RWPE1 (cell line): ENCODE data around the gene GRIN2B.

Experiments used
- CTCF ChIA-PET: fragments of 350-600 bp; sonication (Branson Sonifier 250); formaldehyde crosslinking; extraction: SDS; loops from one replicate; lab custom pipeline; 2021; lab: Yijun Ruan, JAX
- POLR2A ChIA-PET: fragments of 400-600 bp; formaldehyde crosslinking; extraction: SDS; loops from one replicate; lab custom pipeline; 2020; ENCODE audit warnings: antibody characterized with exemption; ENCODE audit not compliant: low non-redundant PET; lab: Yijun Ruan, JAX
- DNase-seq: peaks from one replicate; pipeline ENCODE4 v3.0.0; 2012; ENCODE audit warnings: low spot score
- H3K27ac ChIP-seq: fragments of 450-650 bp; 2 replicates; pipeline ENCODE4 v1.5.1; 2017
- TF ChIP-seq, protein P1 (sequence below): fragments of 450-650 bp; conservative IDR thresholded peaks from 2 replicates; pipeline ENCODE4 v1.5.1; 2017; ENCODE audit warnings: low read depth, mild to moderate bottlenecking

The GRIN2B gene

DNA sequence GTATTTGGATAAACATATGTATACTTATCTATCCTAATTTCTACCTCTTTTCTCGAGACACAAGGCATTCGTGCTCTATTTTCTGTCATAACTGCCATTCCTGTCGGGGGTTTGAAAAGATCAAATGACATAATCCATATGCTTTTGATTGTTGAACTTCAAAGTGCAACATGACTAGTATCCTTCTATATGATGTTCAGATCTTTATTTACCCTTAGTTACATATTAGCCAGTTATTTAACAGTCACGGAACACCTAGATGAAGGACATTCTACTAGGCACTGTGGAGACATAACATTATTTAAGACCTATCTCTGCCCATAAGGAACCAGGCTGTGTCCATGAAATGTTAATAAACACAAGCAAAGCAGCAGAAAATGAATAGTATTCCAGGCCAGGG is 11.2 kb upstream of the GRIN2B start:
- no peak overlapping the region for H3K27ac ChIP-seq
- TF ChIP-seq, protein P1, sequence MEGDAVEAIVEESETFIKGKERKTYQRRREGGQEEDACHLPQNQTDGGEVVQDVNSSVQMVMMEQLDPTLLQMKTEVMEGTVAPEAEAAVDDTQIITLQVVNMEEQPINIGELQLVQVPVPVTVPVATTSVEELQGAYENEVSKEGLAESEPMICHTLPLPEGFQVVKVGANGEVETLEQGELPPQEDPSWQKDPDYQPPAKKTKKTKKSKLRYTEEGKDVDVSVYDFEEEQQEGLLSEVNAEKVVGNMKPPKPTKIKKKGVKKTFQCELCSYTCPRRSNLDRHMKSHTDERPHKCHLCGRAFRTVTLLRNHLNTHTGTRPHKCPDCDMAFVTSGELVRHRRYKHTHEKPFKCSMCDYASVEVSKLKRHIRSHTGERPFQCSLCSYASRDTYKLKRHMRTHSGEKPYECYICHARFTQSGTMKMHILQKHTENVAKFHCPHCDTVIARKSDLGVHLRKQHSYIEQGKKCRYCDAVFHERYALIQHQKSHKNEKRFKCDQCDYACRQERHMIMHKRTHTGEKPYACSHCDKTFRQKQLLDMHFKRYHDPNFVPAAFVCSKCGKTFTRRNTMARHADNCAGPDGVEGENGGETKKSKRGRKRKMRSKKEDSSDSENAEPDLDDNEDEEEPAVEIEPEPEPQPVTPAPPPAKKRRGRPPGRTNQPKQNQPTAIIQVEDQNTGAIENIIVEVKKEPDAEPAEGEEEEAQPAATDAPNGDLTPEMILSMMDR, result no peak
- no peak for DNase-seq
- POLR2A ChIA-PET, result no interaction called here
- CTCF ChIA-PET, result no interaction called here

DNA sequence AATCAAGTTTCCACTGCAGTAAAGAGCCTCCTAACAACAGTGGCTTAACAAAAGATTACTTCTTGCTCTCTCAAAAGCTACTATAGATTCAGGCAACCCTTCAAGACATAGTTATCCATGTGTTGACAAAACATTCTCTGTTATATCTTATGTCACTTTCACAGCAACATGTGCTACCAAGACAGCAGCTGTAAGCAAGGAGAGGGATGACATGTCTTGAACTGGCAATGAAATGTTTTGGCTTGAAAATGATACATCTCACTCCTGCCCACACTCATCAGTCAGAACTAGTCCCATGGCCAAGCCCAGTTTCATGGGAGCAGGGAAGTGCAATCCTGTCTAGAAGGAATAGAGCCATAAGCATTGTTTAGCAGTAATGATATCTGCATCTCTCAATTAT is 10.7 kb upstream of the GRIN2B start:
- no peak overlapping the region for H3K27ac ChIP-seq
- TF ChIP-seq, protein P1, result no peak
- no peak for DNase-seq
- ChIA-PET POLR2A (no interaction called here), CTCF (interaction anchor here (0.7 kb wide), 1 partner anchor 1217 kb away, joined by 3 read pairs; no protein-coding TSS in a partner anchor)

GRCh38 chr12:13986031-13986430 is 4.6 kb upstream of the GRIN2B start:
- ChIA-PET CTCF (interaction anchor here (0.5 kb wide), 1 partner anchor 1010 kb away, joined by 5 read pairs; no protein-coding TSS in a partner anchor), POLR2A (no interaction called here)
- H3K27ac ChIP-seq, result no peak overlapping the region
- no peak for DNase-seq
- TF ChIP-seq, protein P1, result no peak

- DNase-seq, result no peak
These were observed 588 bp upstream of the GRIN2B start for GRCh38 chr12:13981990-13982389.

GRCh38 chr12:13980538-13981295 is 685 bp downstream of the GRIN2B start:
- no peak for DNase-seq

More at GRCh38 chr12:13981990-13982389, 588 bp upstream of the GRIN2B start:
- TF ChIP-seq, protein P1, result no peak
- POLR2A ChIA-PET, result no interaction called here
- H3K27ac ChIP-seq, result no peak overlapping the region
- CTCF ChIA-PET, result interaction anchor here (0.5 kb wide), 1 partner anchor 271 kb away, joined by 5 read pairs; no protein-coding TSS in a partner anchor

DNA sequence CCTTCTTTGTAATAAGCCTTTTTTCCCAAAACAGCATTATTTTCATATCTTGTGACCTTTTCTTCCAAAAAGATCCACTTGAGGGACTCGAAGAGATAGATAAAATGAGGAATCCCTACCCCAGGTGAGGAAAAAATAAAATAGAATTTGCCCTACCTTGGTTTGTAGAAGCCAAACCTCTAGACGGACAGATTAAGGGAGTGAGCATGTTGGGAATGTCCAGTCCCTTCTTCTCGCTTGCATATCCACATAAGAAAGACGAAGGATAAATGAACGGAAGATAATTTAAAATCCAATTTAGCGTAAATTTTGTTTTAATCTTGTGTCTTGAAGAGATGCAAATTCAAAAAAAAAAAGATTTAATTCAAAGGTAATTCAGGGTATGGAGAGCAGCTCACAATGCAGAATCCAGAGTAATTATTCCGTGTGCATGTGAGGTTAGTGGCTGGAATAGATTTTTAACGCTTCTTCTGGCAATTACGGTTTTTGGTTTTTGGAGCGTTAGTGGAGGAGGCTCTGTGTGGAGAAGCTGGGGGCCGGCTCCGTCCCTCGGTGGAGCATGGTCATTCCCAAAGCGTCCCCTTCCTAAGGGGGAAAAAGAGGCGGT is 1.5 kb downstream of the GRIN2B start:
- TF ChIP-seq, protein P1, result no peak
- no peak for DNase-seq
- ChIA-PET POLR2A (no interaction called here), CTCF (interaction anchor here (0.5 to 0.6 kb wide), 2 partner anchors 131 to 170 kb away, joined by 3 to 5 read pairs; no protein-coding TSS in a partner anchor)
- no peak overlapping the region for H3K27ac ChIP-seq

More at GRCh38 chr12:13980538-13981295, 685 bp downstream of the GRIN2B start:
- POLR2A ChIA-PET, result no interaction called here
- CTCF ChIA-PET, result interaction anchor here (0.6 kb wide), 1 partner anchor 414 kb away, joined by 3 read pairs; no protein-coding TSS in a partner anchor
- TF ChIP-seq, protein P1, result no peak
- no peak overlapping the region for H3K27ac ChIP-seq
